Activated CD4-positive, alpha-beta T cell treated with anti-CD3 and anti-CD28 coated beads for 1 hour (primary cell): ENCODE data around the gene IQCF6.
"Not testable (repeated sequence)": the region's sequence is repeated elsewhere in the genome, so short reads cannot be mapped to it uniquely, and the experiment has no call there.

ENCODE experiments used
- DNase-seq: peaks from one replicate; pipeline ENCODE4 v3.0.0-alpha.2; 2020

IQCF6 gene

GRCh38 chr3:51753763-51754750, 25.0 kb downstream of the IQCF6 start:
- not testable (repeated sequence) for DNase-seq

GRCh38 chr3:51751287-51751686, 27.8 kb downstream of the IQCF6 start:
- DNase-seq: no peak

- DNase-seq: no peak
Measured at GRCh38 chr3:51750878-51751277, 28.2 kb downstream of the IQCF6 start.

GRCh38 chr3:51748327-51748726, 30.7 kb downstream of the IQCF6 start:
- DNase-seq: no peak

GRCh38 chr3:51747840-51748239, 31.2 kb downstream of the IQCF6 start:
- no peak for DNase-seq

- not testable (repeated sequence) for DNase-seq
Measured at GRCh38 chr3:51742978-51743377, 36.1 kb downstream of the IQCF6 start.

GRCh38 chr3:51742320-51742719, 36.7 kb downstream of the IQCF6 start:
- not testable (repeated sequence) for DNase-seq

- no peak for DNase-seq
Measured at GRCh38 chr3:51739110-51739509, 39.9 kb downstream of the IQCF6 start.

GRCh38 chr3:51735950-51736349, 43.1 kb downstream of the IQCF6 start:
- no peak for DNase-seq

GRCh38 chr3:51735039-51735438, 44.0 kb downstream of the IQCF6 start:
- DNase-seq: no peak

GRCh38 chr3:51734572-51734907, 44.5 kb downstream of the IQCF6 start:
- DNase-seq: no peak

- DNase-seq: no peak
Measured at GRCh38 chr3:51733859-51734571, 45.0 kb downstream of the IQCF6 start.

- no peak for DNase-seq
Measured at GRCh38 chr3:51729042-51729633, 49.9 kb downstream of the IQCF6 start.
